ENCODE results near the gene LRRC56.

LRRC56 gene

DNA sequence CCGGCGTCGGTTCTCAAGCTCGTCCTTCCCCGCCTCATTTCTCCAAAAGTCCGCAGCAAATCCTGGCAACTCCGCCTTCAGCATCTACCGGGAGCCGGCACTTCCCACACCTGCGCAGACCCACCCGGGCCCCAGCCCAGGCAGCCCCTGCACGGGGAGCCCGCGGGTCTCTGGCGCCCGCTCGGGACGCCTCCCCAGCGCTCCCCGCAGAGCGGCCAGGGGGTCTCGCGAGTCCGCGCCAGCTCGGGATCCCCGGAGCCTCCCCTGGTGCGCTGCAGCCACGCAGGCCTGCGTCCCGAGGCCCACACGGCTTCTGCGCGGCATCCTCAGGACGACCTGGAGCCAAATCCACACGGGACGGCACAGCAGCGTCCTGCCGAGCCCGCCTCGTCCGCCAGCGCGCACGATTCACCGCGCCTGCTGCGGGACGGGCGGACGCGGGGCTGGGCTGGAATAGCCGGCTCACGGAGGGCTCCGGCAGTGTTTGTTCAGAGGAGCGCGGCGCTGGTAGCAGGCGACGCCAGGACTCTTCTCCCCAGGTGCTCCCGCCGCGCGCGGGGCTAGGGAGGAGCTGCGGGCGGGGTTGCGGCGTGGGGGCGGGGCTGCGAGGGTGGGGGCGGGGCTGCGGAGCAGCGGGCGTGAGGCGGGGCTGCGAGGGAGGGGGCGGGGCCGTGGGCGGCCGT lies 38.1 kb downstream of the LRRC56 start:
- peak; percentile 14 to 16 for DNase-seq (ENCODE audit: low read depth in 2 of 2)

DNA sequence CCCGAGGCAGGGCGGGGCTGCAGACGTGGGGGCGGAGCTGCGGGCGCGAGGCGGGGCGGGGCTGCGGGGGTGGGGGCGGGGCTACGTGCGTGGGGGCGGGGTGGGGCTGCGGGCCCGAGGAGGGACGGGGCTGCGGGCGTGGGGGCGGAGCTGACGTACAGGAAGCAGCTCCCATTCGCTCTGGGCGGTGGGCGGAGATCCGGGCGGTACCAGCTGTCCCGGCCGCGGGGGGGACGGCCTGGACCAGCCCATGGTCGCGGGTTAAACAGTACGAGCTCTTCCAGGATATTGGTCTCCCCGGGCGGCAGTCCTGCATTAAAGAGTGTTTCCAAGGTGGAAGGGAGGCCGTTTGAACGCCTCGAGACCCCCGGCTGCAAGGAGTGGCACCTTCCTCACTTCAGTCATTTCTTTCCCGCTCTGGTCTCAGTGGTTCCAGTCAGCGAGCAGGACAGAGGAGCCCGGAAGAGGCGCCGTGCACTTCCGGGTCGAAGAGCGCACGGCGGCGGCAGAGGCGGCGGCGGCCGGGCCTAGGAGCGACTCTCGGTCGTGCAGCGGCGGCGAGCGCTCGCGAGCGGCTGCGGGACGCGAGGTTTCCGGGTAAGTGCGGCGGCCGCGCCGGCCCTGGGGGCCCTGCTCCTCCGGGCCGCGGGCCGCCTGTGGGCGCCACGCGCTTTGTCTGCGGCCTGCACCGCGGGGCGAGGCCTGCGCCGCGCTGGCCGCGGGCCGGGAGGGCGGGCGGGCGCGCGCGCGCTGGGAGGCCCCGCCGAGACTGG lies 38.9 kb downstream of the LRRC56 start, which contains the start of gene PHRF1:
Gene PHRF1 (plus strand): TSS at position 475 of the 773 bp plus-strand sequence. CDS start 5,043 bp downstream, outside the sequence.
- DNase-seq (ENCODE audit: low read depth in 2 of 2): peak; percentile 83 to 85

GRCh38 chr11:576811-577610 lies 39.7 kb downstream of the LRRC56 start:
- DNase-seq (ENCODE audit: low read depth in 2 of 2): no peak

GRCh38 chr11:577611-577894 lies 40.2 kb downstream of the LRRC56 start:
- DNase-seq (ENCODE audit: low read depth in 2 of 2): no peak

- DNase-seq (ENCODE audit: low read depth in 2 of 2): no peak
These were observed 41.1 kb downstream of the LRRC56 start for GRCh38 chr11:578276-579035.

- no peak for DNase-seq (ENCODE audit: low read depth in 2 of 2)
These were observed 42.7 kb downstream of the LRRC56 start for GRCh38 chr11:579830-580601.

DNA sequence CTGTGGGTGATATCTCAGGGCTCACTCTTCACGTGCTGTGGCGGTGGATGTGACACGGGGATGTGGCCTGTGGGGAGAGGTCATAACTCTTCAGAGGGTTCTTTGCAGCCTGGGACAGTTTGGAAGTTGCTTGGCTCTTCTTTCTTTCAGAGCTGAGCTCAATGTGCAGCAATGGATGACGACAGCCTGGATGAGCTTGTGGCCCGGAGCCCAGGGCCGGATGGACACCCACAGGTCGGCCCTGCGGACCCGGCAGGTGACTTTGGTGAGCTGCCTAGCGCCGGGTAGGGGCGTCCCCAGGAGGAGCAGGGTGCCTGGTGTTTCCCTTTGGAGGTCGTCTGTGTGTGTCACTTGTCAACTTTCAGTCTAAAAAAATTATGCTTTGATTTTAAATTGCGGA lies 44.0 kb downstream of the LRRC56 start:
- DNase-seq (ENCODE audit: low read depth in 2 of 2): no peak

DNA sequence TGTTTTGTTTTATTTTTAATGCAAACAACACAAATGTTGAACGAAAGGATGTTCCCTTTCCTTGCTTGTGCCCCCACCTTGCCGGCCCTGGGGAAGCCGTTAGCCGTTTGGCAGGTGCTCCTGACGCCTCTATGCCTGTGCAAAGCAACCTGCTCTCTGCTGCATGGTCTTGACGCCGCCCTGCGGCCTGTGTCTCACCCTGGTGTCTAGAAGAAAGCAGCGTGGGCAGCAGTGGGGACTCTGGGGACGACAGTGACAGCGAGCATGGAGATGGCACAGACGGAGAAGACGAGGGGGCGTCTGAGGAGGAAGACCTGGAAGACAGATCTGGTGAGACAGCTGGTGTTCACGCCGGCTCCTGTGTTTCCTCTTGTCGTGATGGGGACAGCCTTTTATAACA lies 44.4 kb downstream of the LRRC56 start:
- DNase-seq (ENCODE audit: low read depth in 2 of 2): no peak

- no peak for DNase-seq (ENCODE audit: low read depth in 2 of 2)
These were observed 47.0 kb downstream of the LRRC56 start for GRCh38 chr11:584287-584686.

DNA sequence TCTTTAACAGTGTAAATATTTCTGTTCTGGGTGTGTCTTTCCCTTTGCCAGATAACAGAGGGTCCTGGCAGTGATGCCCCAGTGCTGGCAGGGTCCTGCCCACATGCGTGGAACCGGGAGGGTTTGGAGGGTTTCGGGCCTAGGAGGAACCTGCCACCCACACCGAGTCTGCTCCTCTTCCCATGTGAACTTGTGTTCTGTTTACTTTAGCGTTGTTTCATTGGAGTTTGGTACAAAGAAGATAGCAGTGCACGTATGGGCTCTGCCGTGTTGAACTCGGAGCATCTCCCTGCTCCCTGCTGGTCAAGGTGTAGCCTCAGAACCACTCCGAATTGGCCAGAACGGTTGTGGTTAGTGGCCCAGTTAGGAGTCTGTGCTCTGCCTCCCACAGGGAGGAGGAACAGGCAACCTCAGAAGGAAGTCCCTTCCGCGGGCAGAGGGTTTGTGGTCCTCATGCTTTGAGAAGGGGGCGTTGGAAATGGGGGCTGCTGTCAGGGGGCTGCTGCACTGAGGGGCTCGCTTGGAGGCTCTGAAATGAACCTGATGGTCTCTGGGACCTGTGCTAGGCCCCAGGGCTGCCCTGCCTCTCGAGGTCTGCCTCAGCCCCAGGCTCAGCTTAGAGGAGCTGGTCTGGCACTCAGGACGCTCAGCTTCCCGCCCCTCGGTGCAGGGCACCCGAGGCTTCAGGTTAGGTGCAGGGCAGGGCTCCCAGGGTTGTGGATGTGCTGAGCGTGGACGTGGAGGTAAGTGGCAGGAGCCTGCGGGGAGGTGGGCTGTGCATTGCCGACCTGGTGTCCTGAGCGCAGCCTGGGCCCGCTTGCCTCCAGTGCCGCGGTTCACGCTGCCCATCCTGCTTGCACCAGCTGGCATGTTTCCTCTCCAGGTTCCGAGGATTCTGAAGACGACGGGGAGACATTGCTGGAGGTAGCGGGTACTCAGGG lies 49.3 kb downstream of the LRRC56 start:
- DNase-seq (ENCODE audit: low read depth in 2 of 2): no peak

DNA sequence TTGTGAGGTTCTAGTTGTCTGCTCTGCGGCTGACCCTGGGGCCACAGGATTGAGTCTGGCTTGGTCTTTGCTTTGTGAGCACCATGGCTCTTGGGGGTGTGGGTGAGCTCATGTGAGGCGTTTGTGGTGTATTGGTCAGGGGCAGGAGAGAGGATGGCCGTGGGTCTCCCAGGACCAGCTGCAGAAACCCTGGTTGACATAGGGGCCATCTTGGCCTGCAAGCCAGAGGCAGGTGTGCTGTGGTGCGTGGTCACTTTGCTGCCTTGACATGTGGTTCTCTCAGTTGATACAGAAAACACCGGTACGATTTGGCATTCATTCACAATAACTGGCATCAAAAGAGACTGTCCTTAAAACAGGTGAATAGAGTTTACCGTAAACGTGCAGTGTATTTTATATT lies 50.2 kb downstream of the LRRC56 start:
- DNase-seq (ENCODE audit: low read depth in 2 of 2): no peak

- DNase-seq (ENCODE audit: low read depth in 2 of 2): no peak
These were observed 50.7 kb downstream of the LRRC56 start for GRCh38 chr11:587978-588380.

- DNase-seq (ENCODE audit: low read depth in 2 of 2): no peak
These were observed 52.5 kb downstream of the LRRC56 start for GRCh38 chr11:589798-590197.

GRCh38 chr11:590997-591396 lies 53.7 kb downstream of the LRRC56 start:
- no peak for DNase-seq (ENCODE audit: low read depth in 2 of 2)

DNA sequence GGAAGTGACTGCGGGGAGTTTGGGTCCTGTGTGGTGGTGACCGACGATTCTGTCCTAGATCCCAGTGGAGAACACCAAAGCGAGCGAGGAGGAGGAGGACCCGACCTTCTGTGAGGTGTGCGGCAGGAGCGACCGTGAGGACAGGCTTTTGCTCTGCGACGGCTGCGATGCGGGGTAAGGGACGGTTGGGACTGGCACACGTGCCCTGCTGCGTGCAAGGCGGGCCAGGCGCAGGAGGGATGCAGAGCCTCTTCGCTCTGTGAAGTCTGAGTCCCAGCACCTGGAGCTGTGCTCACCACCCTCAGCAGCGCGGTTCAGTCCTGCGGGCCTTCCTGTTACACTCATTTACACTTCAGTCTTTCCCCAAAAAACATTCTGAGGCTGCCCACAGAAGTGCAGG lies 55.2 kb downstream of the LRRC56 start:
- no peak for DNase-seq (ENCODE audit: low read depth in 2 of 2)

DNA sequence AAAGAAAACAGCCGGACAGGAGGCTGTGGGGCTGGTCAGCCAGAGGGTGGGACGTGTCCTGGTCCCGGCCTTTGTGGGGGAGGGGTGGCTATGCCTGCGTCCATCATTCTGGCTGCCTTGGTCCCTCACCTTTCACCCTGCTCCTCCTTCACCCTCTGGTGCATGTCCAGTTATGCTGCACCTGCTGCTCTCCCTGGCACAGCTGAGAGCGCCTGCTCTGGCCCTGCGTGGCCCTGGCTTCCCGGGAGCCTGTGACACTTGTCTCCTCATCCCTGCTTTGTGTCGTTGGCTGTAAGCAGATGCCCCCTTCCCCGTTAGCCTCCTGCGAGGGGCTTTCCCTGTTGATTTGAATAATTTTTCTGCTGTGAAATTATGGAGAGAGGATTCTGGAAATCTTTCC lies 55.6 kb downstream of the LRRC56 start:
- DNase-seq (ENCODE audit: low read depth in 2 of 2): no peak

DNA sequence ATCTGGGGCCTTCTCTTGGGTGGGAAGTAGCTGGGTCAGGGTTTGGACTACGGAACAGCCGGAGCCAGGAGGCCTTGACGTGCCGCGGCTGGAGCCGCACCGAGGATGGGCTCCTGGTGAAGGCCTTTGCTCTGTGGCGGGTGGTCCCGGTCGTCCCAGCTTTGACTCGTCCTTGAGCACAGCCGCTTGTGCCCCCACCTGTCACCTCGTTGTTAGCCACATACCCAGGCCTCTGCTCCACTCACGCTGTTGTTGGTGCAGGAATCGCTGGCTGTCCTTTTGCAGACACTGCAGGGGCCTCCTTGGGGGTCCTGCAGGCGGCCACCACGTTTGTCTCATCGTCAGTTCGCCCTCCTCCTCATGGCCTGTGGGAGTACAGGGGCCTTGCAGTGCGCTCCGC lies 56.0 kb downstream of the LRRC56 start:
- no peak for DNase-seq (ENCODE audit: low read depth in 2 of 2)

- no peak for DNase-seq (ENCODE audit: low read depth in 2 of 2)
These were observed 58.1 kb downstream of the LRRC56 start for GRCh38 chr11:595400-595799.

- DNase-seq (ENCODE audit: low read depth in 2 of 2): no peak
These were observed 59.0 kb downstream of the LRRC56 start for GRCh38 chr11:596374-596773.

DNA sequence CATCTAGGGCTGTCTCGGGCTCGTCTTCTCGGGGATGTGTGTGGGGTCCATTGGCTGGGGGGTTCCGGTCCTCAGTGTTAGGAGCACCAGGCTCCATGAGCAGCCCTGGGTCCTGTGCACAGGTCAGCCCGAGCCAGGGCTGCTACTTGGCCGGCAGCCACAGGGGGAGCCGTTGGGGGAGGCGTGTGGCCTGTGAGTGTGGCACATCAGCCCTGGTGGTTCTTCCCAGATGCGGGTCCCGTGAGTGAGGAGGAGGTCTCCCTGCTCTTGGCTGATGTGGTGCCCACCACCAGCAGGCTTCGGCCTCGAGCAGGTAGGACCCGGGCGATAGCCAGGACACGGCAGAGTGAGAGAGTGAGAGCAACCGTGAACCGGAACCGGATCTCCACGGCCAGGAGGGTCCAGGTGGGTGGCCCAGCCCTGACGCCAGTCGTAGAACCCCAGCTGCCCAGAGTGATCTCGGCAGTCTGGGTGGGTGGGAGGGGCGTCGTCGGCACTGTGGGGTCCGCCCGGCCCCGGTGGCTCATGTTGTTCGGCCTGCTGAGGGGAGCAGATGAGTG lies 59.9 kb downstream of the LRRC56 start:
- DNase-seq (ENCODE audit: low read depth in 2 of 2): no peak
